SKM-1 treated with dmso at 0.1 percent for 144 hours (cell line): ENCODE measurements around the gene CCDC47.
"Not testable (repeated sequence)": the region's sequence is repeated elsewhere in the genome, so short reads cannot be mapped to it uniquely, and the experiment has no call there.

Source experiments
- DNase-seq: peaks from one replicate; lab custom pipeline; 2025; ENCODE audit not compliant: unreplicated experiment; lab: John Stamatoyannopoulos, UW

CCDC47 gene

DNA sequence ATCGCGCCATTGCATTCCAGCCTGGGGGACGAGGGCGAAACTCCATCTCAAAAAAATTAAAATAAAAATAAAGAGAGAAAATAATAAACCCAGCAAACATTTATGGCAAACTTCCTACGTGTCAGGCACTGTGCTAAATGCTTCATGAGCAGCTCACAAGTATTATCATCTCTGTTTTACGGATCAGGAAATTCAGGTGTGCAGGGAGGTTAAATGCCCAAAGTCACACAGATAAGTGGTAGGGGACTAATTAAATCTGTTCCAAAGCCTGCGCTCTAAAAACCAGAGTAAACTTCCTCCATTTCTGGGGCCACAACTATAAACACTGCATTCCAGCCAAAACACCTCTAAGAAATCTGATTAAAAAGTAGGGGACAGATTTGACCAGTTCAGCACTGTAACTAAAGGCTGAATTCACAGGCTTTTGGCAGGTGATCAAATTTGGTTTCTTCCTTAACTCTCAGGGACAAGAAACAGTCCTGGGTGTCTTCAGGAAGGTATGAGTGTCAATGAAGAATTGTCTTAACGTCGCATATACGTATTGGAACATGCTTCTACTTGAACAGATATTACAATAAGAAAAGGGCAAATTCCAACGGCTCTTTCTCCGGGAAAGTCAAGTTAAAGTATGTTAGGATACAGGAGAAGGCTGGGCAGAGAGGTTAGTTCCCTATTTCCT is 32.8 kb downstream of the CCDC47 start:
- no peak for DNase-seq

DNA sequence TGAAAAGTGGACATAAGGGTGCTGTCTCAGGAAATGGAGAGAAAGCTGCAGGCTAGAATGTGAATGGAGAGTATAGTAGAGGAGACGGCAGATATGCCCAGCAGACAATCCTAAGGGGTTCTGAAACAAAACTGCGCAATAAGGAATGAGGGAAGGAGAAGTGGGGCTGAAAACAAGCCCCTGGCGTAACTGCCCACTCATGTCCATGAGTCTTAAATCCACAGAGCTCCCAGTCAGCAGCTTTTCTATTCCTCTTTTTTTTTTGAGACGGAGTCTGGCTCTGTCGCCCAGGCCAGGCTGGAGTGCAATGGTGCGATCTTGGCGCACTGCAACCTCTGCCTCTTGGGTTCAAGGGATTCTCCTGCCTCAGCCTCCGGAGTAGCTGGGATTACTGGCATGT is 37.7 kb downstream of the CCDC47 start:
- DNase-seq = no peak

DNA sequence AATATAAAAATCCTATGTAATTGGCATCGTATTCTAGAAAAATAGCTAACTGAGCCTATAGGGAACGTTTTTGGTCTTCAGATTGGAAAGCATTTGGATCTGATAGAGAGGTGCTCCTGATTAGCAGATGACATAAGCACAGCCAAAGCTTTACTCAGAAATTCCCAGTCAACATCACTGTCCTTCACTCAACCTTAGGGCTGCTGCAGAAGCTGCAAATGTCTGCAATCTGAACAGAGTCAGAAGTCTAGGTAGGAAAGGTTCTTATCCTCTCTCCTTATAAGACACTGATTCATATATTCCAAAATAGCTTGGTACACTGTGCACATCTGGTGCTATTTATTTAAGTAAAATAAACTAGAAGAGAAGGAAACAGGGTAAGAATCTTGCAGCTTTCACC is 51.0 kb downstream of the CCDC47 start:
- DNase-seq = no peak

DNA sequence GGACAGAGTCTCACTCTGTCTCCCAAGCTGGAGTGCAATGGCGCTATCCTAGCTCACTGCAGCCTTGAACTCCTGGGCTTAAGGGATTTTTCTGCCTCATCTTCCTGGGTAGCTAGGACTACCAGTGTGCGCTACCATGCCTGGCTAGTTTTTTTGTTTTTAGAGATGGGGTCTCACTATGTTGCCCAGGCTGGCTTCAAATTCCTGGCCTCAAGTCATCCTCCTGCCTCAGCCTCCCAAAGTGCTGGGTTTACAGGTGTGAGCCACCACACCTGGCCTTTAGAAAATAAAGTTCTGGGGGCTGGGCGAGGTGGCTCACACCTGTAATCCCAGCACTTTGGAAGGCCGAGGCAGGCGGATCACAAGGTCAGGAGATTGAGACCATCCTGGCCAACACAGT is 53.2 kb downstream of the CCDC47 start:
- DNase-seq = not testable (repeated sequence)

DNA sequence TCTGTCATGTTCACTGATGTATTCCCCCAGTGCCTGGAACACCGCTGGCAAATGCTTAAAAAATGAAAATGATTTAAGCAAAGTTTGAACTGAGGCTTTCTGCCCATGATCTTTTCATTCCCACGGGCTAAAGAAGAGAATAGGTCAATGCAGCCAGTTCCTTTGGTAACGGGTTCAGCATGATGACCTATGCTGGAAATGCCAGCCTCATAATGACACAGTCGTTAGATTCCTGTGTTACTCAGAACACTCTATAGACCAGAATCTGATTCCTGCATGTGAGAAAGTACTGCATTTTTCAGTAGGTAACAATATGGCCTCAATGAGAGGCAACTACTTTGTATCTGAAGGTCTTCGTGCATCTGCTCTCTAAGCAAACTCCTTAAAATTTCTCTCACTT is 54.4 kb downstream of the CCDC47 start:
- DNase-seq = no peak

DNA sequence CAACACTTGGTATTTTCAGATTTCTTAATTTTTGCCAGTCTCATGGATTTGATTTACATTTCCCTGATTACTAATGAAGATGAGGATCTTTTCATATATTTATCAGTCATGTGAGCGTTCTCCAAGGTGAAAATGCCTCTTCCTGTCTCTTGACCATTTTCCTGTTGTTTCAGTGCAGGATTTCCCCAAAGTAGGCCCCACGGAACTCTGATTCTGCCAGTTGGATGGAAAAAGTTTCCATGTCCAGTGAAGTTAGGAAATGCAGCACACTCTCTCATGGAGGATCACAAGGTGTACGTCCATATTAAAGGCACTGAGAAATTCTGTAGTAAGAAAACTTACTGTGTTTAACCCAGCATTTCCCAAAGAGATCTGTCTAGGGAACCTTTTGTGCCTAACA is 57.0 kb downstream of the CCDC47 start:
- DNase-seq = no peak

DNA sequence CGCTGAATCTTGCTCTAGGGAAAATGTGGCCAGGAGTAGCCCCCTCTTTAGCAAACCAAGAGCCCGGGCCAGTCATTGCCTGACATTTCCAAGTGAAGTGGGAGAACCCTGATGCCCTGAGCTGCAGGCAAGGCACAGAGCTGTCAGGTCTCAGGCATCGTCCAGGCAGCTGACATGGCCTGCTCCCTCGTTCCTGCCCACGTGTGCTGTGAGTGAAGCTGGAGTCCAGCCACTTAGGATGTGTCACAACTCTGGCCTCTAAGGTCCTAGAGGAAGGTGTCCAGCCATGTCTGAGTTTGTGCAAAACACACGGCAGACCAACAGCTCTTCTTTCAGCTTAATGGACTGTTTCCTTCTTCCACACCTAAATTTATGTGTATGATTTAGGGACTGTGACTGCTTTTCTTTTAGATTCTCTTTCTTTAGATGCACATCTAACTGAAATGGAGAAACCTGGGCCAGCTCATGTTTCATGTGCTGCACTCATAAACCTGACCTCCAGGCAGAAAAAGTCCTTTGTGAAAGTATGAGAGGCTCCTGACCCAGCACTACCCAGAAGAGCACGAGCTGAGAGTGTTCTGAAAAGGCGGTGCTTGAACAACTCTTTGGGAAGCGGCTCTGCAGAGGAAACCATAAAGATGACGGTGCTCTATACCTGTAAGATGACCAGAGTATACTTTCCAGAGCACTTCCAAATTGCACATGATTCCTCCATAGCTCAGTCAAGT is 58.7 kb downstream of the CCDC47 start:
- no peak for DNase-seq

DNA sequence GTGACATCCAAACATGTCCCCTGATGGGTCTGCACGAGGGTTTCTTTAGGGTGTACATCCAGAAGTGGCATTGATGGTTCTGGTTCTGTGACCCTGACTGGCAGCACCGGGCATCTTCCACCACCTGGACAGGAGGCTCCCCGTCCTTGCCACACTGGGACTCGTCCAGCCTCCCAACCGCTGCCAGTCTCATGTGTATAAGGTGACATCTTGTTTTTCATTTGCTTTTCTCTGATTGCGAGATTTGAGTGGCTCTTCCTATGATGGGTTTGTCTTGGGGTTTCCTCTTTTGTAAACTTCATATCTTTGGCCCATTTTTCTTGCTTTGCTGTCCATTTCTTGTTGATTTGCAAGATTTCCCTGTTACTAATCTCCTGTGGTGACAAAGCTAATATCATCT is 64.3 kb downstream of the CCDC47 start:
- no peak for DNase-seq

DNA sequence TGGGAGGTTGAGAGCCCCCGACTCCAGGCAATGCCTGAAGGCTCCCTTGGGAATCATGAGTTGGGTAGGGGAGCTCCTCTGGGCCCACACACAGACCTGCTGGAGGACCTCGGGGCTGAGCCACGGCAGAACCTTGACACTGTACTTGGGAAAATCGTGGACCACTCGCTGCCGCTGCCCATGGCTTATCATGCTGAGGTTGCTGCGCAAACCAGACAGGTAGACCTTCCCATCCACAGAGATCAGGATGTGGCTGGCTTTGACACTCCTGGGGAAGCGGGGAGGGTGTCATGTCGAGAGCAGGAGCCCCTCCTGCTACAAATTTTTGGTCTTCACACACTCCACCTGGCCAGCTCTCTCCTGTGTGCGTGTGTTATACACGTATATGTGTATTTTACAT is 66.2 kb downstream of the CCDC47 start:
- no peak for DNase-seq

DNA sequence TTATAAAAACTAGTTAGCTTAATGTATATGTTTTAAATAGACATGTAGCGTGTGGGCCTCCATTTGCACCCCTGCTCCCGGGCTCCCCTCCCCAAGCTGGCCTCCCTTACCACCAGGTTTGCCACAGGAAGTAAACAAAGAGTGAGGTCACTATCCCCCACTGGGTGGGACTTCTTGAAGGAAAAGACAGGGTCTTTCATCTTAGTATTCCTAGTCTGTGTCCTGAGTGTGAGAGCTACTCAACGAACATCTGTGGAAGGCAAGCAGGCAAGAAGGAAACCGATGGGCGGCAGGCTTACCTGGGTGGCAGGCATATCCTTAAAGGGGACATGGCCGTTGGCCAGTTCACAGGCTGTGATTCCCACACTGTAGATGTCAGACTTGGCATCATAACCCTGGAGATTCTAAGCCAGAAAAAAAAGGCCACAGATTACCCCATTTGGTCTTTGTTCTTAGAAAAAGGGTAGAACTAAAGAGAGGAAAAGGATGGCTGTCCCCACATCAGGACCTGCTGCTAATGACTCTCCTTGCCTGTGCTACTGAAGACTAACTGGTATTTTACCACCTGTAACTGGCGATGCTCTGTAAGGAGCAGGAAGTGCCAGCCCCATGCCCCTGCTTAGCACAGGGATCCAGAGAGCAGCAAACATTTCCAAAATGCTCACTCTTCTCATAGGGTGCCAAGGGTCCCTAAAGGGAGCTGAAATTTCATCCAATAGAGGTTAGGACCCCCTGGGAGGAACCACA is 66.9 kb downstream of the CCDC47 start:
- no peak for DNase-seq

DNA sequence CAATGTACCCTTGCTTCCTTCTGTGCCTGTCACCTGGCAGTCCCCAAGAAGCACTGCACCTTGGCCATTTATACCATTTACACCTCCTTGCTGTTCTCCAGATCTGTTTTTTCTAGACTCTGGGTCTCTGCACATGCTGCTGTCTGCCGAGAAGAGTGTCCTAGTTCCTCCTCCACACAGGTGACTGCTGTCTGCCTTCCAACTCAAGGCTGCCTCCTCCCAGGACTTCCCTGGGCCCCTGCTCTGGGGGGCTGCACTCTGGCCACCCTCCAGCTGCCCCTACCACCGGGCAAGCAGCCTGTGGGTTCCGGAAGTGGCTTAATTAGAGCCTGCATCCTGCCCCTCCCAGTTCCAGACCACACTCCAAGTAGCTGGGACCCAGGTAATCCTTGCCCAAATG is 67.7 kb downstream of the CCDC47 start:
- no peak for DNase-seq

DNA sequence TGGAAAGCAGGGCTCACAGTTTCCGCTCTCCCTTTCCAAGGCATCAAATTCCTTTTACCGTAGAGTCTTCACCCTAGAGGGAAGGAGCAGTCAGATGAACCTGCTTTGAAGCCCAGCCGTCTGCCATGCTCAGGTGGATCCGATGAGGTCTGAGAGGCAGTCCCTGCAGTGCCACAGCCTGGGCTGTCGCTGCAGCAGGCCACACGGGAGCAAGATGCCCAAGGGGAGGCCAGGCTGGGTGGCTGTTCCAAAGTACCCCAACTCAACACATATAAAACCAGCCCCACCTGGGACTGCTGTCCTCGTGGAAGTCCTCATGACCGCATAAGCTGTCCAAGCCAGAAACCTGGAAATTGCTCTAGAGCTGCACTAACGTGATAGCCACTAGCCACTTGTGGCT is 68.6 kb downstream of the CCDC47 start:
- DNase-seq = no peak

DNA sequence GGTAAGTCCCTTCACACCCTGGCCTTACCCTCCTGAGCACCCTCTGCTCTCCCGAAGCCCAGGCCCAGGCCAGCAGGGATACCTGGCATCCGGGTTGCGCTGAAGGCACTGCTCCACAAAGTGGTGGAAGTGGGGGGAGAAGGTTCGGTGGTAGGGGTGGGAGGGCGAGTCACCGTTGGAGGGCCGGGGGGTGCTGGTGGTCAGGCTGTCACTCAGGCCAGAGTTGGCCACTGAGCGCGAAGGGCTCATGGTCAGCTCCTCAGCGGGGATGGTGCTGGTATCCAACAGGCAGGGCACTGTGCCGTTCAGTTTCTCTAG is 69.2 kb downstream of the CCDC47 start:
- no peak for DNase-seq

DNA sequence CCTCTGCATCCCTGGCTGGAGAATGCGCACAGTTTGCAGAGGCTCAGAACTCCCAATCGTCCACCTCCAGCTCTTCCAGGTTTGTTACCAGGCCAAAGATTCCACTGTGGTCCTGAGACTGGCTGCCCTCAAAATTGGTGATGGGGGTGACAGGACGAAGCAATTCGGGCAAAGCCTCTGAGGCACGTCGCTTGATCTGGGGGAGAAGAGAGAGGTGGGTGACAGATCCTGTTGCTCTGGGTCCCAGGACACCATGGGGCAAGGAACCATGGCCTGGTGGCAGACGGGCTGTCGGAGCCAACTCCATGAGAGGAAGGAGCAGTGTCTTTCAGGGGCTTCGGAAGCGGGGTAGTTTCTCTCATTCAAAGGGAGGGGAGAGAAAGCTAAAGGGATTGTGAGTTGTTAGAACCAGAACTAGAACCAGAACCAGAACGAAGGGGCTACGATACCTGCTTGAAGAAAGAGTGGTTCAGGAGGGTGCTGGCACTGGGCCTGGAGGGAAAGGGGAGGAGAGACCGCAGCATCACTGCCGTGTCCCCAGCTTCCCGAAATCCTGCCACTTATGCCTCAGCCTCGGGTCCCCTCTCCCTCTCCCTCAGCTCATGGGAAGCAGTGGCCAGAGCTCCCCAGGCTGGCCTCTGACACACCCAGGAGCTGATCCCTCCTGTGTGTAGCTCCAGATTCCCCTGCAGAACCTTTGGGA is 69.7 kb downstream of the CCDC47 start:
- DNase-seq = no peak

DNA sequence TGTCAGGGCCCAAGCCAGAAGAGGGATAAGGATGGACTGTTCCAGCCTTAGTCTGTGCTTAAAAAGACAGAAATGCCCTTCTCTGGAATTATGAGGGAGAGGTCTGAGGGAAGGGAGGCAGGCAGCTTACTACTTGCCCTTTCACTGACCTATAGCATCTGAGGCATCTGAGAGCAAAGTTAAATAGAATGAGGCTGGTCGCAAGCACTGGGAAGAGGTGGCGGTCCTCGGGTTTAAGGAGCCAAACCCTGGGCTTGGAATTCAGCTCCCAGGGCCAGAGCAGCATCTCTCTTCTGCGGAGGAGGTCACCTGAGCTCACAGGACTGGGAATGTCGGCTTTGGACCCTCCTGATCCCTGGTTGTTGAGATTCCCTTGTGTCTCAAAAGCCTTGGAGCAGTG is 70.4 kb downstream of the CCDC47 start:
- no peak for DNase-seq

DNA sequence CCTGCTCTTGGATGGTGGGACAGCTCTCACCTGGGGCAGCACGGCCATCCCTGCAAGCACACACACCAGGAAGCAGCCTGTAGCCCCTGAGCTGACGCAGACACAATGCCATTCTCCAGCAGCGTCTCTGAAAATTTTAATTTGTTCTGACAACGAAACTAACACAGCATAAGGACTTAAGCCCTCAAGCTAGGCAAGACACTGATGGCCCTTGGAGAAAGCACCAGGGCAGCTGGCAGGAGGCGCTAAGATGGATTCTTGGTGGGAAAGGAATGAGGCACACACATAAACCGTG is 70.7 kb downstream of the CCDC47 start:
- no peak for DNase-seq

DNA sequence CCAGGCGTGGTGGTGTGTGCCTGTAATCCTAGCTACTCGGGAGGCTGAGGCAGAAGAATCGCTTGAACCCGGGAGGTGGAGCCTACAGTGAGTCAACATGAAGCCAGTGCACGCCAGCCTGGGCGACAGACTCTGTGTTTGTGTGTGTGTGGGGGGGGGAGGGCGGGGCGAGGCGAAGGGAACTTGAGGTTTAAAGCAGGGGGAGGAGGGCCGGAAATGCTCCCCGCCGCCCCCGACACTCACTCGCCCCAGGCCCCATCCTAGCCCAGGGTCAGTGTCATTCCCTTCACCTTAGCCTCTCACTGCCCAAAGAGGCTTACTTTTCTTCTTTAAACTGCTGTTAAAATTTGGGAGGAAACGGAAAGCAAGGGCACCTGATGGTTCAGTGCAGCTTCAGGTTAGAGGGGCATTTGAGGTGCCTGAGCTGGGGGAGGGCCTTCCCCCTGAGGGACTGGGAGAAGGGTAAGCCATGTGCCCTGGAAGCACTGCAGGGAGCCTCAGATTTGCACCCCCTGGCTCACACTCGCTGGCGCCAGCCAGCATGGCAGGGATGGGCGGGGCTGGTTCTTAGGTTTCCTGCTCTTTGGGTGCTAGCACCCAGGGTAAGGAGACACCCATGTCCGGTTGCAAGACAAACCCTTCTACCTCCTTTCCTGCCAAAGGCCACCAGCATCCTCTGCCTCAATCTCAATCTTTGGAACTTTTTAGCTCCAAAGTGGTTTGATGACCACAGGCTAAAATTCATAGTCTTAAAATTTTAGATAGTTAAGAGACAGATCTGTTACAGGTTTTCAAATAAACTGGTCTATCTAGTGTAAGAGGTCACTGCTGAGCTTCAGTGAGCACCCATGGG is 71.3 kb downstream of the CCDC47 start:
- DNase-seq = peak; percentile 76

DNA sequence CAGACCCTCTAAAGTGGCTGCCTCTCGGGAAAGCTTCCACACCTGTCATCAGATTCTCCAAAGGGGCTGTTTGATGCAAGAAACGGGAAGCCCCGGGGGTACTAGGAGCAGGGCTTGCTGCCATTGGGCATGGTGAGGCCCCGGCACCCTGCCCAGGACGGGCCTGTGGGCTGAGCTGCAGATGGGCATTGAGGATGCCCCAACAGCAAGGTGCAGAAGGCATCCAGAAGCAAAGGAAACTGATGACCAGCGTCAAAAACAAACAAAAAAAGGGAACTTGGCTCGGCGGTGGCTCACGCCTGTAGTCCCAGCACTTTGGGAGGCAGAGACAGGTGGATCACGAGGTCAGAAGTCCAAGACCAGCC is 72.0 kb downstream of the CCDC47 start:
- peak; percentile 72 for DNase-seq

DNA sequence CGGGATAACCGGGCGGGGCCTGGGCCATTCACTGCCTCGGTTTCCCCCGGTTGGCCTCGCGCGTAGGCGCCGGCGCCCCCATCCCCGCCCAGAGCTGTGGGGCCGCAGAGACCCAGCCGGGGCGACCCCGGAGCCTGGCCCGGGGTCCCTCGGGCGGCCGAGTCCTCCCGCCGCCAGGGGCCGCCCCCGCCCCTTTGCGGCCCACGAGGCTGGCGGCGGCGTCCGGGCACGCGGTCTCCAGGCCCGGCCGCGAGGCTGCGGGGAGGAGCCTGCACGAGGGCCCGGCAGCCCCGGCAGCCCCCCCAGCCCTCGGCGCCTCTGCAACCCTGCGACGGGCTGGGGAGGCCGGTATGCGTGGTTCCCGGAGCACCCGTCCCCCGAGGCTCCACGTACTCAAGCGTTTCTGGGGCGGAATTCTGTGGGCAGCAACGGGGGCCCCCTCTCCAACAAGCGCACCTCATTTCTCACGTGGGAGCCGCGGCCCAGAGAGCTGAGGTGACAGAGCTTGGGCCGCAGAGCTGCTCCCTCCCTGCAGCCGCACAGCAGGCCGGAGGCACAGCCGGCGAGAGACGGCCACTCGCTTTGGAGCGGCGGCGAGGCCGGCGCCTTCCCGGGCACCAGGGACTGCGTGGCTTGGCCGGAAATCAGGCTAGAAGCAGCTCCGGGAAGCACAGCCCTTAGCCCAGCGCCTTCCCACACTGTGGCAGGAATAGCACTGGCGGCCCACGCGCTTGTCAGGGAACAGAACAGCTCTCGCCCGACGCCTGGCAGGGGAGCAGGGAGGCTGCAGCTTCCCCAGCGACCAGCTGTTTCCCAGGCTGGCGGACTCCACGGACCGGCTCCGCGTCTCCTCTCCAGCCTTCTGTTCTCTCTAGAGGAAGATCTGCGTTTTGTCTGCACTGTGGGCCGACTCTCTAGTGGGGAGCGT is 72.6 kb downstream of the CCDC47 start:
- DNase-seq = no peak
